HL-60/S4 treated with phorbol 12-myristate 13-acetate at 8.2 ng/mL for 4 days and 3 days (cell line): Measurements from ENCODE around the gene ZEB1.

Experiments
- in situ Hi-C: fragments of 300-500 bp; cut with MboI; formaldehyde crosslinking; loops from 2 replicates; pipeline ENCODE4 v1.15.0; 2022; ENCODE audit warnings: low sequenced_read_pairs

ZEB1 gene

DNA sequence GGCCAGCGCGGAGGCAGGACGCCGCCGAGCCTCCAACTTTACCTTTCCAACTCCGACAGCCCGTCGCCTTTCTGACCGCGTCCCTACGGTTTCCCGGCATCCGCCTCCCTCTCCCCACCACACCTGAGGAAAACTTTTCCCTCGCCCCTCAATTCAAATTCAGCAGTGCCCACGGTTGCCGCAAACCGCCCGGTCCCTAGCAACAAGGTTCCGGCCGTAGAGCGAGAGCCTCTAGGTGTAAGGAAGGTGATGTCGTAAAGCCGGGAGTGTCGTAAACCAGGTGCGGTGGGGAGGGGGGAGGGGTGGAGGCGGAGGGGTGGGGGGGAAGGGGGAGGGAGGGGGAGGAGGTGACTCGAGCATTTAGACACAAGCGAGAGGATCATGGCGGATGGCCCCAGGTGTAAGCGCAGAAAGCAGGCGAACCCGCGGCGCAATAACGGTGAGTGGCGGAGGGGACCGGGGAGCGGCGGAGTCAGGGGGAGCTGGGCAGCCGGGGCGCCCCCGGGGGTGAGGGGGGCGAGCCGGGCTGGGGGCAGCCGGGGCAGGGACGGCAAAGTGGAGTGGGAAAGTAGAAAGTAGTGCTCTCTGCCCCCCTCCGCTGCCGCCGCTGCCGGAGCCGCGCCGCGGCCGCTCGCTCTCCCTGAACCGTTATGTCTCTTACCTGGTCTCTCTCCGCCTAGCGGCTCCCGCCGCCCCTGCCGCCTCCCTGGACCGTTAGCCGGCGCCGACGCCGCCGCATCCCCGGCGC lies at the start of gene ZEB1:
ZEB1 (plus strand) TSS at position 363 of the 748 bp plus-strand sequence; CDS start at position 382, 19 bp downstream.
- in situ Hi-C loops = no loop called here

DNA sequence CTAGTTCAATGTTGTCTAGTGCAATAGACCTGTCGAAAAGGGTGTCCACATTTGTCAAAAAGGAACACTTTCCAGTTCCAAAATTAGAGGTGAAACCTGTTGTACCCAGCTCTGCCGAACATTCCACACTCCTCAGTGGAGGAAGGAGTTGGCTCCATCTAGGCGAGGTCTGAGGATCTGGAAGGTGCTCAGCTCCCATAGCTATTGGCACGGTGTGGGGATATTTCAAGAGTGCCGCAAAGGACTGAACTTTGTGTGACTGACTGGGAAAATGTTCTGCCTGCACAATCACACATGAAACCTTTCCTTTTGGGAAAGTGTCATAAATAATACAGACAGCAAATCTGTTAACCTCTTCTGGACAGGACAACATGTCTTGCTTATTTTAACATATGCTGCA lies 48.1 kb upstream of the ZEB1 start:
- in situ Hi-C loops = no loop called here

DNA sequence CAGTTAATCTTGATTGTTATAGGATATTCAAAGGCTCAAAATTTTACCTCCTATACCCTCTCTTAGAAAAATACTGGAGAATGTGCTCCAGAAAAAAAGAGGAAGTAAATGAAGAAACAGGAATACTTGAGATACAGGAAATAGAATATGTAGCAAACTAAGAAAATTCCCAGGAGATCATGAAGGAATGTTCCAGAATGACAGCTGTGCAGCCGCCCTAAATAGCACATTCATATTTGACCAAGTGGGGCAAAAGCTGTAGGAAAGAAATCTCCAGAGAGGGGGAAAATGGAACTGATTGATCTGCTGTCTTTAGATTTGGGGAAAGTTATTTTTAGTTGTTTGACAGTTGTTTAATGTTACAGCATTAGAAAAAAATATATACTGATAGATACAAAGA lies 46.2 kb upstream of the ZEB1 start:
- in situ Hi-C loops = no loop called here

DNA sequence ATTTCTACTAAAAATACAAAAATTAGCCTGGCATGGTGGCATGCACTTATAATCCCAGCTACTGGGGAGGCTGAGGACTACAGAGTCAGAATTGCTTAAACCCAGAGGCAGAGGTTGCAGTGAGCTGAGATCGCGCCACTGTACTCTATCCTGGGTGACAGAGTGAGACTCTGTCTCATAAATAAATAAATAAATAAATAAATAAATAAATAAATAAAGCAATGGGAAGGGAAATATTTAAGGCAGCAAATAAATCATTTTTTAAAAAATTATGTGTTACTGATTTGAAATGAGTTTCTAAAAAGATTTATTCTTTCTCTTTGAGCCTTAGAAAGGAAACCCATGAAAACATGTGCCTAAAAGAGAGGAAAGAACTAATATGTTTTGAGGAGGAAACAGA lies 45.2 kb upstream of the ZEB1 start:
- in situ Hi-C loops = no loop called here

DNA sequence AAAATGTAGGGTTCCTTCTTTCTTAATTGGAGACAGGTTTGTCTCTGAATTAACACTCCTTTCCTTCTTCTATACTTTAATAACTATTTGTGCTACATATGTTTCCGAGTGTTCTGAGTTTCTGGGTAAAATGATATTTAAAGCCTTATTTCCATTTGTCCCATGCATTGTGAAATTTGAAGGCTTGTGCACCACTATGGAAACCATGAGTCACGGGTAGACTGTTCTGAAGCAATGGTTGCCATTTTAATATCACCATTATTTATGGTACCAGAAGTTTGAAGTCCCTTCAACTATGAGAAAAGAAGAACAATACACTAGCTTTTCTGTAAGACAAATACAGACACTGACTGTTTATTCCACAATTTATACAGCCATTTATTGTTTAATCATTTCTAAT lies 44.7 kb upstream of the ZEB1 start:
- in situ Hi-C loops = no loop called here

DNA sequence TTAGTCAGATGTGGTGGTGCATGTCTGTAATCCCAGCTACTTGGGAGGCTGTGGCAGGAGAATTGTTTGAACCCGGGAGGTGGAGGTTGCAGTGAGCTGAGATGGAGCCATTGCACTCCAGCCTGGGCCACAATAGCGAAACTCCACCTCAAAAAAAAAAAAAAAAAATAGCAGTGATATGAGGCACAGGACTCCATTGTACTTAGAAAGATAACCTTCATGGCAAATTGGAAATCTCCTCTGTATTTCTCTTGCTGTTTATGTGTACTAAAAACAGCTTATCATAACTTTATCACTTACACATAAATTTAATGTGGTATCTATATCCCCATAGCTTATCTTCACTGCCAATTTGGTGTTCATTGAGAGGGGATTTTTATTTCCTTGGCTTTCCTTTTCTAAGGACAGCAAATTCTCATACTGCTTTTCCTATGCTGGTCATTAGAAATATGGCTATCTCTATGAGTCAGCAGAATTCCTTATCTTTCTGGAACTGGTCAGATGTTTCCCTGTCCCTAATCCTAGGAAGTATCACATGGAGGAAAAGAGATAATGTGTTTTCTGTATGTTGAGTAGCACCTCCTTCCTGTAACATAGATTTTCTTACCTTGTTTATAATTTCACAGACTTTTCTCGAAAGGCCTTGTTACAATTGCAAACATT lies 40.6 kb upstream of the ZEB1 start:
- in situ Hi-C loops = no loop called here

DNA sequence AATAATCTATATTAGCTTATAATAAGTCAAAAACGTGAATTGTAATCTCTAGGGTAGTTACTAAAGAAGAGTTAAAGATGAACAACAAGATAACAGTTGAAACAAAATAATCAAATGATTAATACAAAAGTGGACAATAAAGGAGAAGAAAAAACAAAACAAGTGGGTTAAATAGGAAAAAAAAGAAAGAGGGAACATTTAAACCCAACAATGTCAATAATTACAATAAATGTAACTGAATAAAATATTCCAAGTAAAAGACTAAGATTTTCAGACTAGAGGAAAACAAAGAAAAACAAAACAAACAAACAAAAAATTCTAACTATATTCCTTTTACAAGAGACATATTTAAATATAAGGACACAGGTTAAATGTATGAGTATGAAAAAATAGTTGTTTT lies 38.0 kb upstream of the ZEB1 start:
- in situ Hi-C loops = no loop called here

DNA sequence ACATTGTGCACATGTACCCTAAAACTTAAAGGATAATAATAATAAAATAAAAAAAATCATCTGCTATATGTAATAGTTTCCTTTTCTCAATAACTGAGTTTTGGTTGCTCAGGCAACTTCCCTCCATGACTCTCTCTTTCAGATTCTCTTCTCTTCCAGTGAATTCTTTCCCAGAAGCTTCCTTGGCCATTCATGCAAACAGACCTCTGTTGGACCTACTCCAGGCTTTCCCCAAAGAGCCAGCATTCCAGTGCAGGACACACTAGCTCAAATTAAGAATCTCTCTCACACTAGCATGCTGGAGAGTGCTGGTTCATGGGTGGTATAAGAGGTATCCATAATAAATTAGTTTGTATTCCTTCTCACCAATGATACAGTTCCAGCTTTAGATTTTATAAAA lies 31.0 kb upstream of the ZEB1 start:
- in situ Hi-C loops = no loop called here

DNA sequence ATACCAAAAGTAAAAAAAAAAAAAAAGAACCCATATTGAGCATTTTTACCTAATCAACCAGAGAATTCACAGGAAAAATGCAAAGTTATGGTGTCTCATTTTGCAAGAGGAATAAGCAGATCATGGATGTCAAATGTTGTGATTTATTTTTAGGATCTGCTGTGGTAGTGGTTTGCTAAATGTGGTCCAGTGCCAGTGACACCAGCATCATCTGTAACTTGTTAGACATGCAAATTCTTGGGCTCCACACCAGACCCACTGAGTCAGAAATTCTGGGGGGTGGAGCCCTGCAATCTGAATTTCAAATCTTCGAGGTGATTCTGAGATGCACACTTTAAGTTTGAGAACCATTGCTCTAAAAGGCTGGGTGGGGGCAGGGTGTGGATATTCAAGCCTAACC lies 30.1 kb upstream of the ZEB1 start:
- in situ Hi-C loops = no loop called here

DNA sequence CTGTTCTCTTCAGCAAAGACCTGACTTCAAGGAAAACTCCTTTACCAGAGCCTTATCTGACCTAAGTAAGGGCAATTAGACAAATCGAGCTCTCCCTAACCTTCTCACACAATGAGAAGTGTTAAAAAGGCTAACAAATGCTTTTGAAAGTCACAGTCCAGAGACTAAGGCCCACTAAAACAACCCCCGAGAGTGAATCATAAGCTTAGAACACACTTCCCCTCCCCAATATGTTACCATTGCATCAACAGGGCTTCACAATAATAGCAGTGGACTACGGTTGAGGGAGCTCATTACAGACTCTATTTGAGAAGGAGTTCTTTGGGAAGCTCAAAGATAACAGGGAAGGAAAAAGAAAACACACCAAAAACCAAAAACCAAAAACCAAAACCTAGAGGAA lies 28.6 kb upstream of the ZEB1 start:
- in situ Hi-C loops = no loop called here

DNA sequence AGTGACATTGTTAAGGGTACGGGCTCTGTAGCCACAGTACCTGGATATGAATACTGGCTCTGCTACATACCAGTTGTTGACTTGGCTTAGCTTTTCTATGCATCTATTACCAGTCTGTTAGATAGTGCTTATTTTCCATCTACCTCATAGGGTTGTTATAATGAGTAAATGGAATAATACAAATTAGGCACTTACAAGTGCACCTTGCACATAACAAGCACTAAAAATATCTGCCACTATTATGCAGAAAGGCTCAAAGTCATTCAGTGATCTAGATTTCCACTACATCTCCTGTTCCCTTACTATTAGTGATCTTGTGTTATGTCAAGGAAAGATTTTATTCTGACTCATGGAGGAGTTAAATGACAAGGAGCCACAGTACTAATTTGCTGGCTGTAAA lies 27.9 kb upstream of the ZEB1 start:
- in situ Hi-C loops = no loop called here

DNA sequence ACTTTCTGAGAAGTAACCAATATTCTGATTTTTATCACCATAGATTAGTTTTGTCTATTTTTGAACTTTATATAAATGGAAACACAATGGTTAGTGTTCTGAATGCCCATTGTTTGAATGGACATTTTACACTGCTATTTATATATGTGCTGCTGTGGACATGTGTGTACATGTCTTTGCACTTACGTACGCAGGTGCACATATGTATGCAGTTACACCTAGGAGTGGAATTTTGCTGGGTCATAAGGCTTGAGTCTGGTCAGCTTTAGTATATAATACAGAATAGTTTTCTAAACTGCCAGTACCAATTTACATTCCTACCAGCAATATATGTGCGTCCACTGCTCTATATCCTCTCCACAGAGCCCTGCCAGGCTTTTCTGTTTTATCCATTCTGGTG lies 24.5 kb upstream of the ZEB1 start:
- in situ Hi-C loops = no loop called here

DNA sequence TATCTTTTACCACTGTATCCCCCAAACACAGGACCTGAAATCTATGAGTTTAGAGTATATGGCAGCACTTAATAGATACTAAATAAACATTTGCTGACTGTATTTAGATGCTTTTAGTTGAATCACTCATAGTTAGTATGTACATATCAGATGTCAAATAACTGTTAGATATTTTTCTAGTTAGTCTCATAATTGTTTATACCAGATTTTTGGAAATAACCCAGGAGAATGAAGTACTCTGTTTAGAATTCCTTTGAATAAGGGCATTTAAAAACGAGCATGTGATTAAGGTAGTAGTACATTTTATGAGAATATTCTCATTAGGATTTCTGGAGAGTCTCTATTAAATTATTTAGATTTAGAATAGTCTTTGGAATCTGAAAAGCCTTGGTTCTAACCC lies 22.3 kb upstream of the ZEB1 start:
- in situ Hi-C loops = no loop called here

DNA sequence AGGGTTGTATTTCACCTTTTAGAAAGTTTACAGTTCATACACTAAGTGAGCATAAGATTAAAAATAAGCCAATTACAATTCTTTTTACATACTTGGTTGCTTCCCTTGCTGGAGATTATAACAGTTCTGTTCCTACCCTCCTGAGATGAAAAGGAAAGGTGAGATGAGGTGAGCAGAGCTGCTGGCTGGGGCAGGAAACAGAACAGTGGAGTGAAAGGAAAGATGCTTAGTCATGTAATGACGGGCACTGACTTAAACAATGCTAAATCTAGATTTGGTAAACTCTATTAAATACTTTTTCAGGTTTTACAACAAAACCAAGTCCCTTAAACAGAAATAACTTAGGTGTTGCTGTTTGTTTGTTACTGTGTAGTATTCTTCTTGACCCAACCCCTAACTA lies 19.9 kb upstream of the ZEB1 start:
- in situ Hi-C loops = no loop called here

DNA sequence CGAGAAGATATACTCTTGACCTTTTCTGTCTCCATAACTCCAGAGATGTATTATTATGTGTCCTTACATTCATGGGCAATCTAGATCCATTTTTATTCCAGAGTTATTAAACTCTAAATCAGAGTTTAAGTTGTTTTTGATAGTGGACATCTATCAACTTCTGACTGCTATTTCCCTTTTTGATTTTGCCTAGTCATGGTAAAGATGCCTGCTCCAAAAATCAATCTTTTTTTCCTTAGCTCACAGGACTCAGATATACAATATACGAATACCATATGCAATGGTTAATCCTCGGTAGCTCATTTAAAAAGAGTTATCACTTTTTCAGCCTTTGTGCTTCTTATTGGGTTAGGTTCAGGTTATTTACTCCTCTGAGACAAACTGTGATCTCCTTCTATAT lies 15.8 kb upstream of the ZEB1 start:
- in situ Hi-C loops = no loop called here

DNA sequence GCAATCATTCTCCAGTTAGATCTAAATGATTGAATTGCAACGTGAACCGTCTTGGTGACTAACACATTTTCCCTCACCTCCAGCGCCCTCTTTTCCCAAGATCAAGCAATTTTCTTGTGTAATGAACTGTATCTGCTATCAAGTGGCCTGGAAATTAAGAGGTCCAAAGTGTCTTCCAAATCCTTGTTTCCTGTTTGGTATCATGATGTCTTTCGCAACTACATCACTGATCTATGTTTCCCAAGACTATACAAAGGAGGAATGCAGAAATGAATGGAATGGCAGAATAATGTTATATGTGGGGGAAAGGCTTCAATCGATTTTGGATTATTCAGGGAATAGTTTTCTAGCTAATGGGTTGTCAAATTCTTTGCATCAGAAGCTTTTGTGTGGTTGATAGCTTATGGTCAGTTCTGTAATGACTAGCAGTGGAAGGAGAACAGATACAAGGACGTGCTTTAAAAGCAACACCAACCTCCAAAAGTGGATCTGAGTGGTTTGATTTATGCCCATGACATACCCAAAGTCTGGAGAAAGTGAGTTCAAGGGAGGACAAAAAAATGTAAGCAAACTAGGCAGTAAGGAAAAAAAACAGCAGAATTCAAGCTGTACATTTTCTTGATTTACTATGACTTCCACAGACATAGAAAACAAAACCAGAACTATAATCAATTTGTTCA lies 14.6 kb upstream of the ZEB1 start:
- in situ Hi-C loops = no loop called here

DNA sequence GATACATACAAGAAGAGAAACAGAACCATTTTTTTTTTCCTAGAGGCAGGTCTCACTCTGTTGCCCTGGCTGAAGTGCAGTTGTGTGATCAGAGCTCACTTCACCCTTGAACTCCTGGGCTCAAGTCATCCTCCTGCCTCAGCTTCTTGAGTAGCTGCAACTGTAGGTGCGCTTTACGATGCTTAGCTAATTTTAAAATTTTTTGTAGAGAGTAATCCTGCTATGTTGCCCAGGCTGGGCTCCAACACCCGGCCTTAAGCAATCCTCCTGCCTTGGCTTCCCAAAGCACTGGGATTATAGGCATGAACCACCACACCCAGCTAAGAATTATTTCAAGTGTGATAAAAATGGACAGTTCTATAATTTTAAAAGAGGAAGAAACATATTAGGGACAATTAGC lies 5.6 kb upstream of the ZEB1 start:
- in situ Hi-C loops = no loop called here

DNA sequence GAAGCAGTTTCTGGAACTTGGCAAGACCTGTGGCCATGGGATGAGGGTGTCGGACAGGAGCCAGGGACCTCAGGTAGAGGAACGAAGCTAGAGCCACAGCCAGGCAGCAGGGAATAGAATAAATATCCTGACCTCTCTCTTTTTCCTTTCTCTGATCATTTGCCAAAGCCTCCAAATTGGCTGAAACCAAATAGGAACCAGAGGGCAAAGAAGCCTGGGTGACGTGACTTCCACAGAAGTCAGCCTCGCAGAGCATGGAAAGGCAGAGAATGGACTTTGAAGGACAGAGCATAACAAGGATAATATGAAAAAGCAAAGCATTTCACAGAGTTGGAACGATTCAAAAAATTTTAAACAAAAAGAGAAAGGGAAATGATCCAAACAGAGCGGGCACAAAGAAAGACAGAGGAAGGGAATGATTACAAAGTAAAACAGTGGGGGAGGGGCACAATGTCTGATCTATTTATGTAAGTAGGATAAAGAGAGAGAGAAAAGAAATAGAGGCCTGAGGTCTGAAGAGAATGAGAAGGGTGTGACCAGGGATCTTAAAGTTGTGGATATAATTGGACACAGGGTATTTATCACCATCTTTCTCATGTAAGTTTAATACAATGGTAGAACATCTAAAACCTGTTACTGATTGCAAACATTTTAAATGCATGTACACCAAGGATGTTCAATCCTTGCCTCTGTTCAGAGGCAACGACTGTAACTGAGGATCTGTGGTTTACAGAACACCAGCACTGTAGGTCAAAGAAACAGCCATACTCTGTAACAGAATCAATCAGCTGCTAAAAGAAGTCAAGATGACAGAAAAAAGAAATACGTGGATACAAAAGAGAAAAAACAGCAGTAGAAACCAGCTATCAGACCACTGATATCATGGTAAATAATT lies 4.5 kb upstream of the ZEB1 start:
- in situ Hi-C loops = no loop called here

DNA sequence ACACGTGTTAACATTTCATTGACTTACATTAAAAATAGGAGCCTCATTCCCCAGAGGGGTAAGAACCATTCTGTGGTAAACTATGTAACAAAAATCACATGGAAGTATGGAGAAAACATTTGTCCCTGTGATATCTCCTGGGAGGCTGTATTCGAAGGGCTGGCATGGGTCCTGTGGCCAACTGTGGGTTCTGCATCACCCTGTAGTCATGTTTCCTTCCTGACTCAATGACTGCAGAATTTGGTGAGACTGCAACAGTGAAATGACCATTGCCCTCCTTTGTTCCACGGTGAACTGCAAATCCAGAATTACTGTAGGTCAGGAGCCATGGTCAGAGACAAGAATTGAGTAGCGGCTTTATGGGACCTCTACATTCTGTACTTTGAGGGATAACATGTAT lies 3.6 kb upstream of the ZEB1 start:
- in situ Hi-C loops = no loop called here

DNA sequence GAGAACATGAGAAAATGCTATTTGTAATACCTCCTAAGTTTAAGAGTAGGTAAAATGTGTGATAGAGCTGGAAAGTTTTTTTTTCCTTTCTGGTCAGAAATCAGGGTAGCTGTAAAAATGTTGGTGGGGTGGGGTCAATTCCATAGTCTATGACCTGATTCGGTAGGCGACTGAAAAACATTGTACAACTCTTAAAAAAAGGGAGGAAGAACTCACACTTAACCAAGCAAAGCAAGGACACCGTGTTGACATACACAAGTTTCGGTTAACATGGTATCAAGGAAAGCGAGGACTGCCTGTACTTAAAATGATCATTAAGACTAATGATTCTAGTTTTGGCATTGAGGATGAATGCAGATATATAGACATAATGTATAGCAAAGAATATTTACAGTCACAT lies 1.8 kb upstream of the ZEB1 start:
- in situ Hi-C loops = no loop called here

DNA sequence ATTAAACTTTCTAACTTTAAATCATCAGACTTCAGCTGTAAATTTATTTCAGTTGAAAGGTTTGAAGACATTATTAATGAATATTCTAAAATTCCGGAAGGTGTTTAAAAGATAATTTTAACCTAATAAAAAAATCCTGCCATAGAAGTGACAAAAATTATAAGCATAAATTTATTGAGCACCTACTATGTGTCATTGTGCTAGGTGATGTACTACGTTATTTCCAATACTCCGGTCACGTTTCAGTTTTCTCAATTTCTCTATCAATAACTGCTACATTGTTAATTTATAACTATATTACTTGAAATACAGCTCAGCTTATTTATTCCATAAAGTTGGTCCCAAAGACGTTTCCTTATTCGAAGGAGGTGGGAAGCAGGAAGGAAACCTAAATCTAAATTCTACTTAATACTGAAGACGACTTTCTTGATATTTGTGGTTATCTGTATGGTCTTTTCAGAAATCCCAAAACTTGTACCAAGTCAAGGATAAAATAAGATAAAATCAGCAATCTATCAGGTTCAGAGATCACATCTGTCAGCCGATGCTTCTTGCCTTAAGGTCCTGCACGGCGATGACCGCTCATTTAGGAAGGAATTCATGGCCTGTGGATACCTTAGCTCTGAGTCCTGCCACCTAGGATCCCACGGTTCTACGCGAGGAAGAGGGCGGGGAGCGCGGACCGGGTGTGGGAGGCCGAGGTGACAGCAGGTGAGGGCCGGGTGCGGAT lies 1.2 kb upstream of the ZEB1 start:
- in situ Hi-C loops = no loop called here
